Keratinocyte (primary cell): ENCODE measurements around the gene CCN5. TPM values are rescaled to one million over a fixed set of nuclear protein-coding genes. Genes with fewer than 3 reads are reported as not detected.

Source experiments
- DNase-seq: peaks from one replicate; pipeline ENCODE4 v3.0.0-alpha.2; 2011; ENCODE audit warnings: low read depth, missing footprints, low spot score
- FAIRE-seq: peaks from 2 replicates; lab custom pipeline; 2011; peaks lifted over from hg19 to GRCh38; lab: Jason Lieb, UNC
- H2AFZ ChIP-seq: 2 replicates; pipeline ENCODE4 v1.6.0; 2012; ENCODE audit warnings: low read length, control low read depth, inconsistent platforms; ENCODE audit not compliant: control insufficient read depth
- H3K27ac ChIP-seq: 2 replicates; pipeline ENCODE4 v1.5.1; 2011; ENCODE audit warnings: low read length; ENCODE audit not compliant: control insufficient read depth, insufficient read depth
- H3K27me3 ChIP-seq: 3 replicates; pipeline ENCODE4 v1.6.0; 2011; ENCODE audit warnings: low read length; ENCODE audit not compliant: control insufficient read depth, insufficient read depth; ENCODE audit errors: extremely low read depth
- H3K36me3 ChIP-seq, 2 experiments: 2 replicates in 1 of 2; 3 replicates in 1 of 2; pipeline ENCODE4 v1.5.1; 2011; ENCODE audit warnings: low read length in 2 of 2, mild to moderate bottlenecking in 1 of 2; ENCODE audit not compliant: control insufficient read depth in 2 of 2, insufficient read depth in 2 of 2; ENCODE audit errors: extremely low read depth in 1 of 2
- H3K4me1 ChIP-seq: 3 replicates; pipeline ENCODE4 v1.5.1; 2011; ENCODE audit warnings: low read length; ENCODE audit not compliant: control insufficient read depth, insufficient read depth; ENCODE audit errors: extremely low read depth
- H3K4me2 ChIP-seq: 3 replicates; pipeline ENCODE4 v1.6.0; 2011; ENCODE audit warnings: low read depth, low read length; ENCODE audit not compliant: control insufficient read depth, insufficient read depth; ENCODE audit errors: extremely low read depth
- H3K4me3 ChIP-seq, 3 experiments: fragments of 200-600 bp in 1 of 3; sonication (generic) in 1 of 3; 2 replicates in 2 of 3; 3 replicates in 1 of 3; pipeline ENCODE4 v1.5.1; 2011 to 2016; ENCODE audit warnings: low read length in 3 of 3, mild to moderate bottlenecking in 3 of 3, control low read depth in 2 of 3, inconsistent platforms in 1 of 3, low read depth in 1 of 3, mixed read lengths in 1 of 3, mixed run types in 1 of 3, moderate library complexity in 1 of 3; ENCODE audit not compliant: control insufficient read depth in 2 of 3, insufficient read depth in 2 of 3; ENCODE audit errors: extremely low read depth in 1 of 3
- H3K79me2 ChIP-seq: 2 replicates; pipeline ENCODE4 v1.6.0; 2012; ENCODE audit warnings: low read length; ENCODE audit not compliant: control insufficient read depth, insufficient read depth
- H3K9ac ChIP-seq: 3 replicates; pipeline ENCODE4 v1.6.0; 2011; ENCODE audit warnings: low read length; ENCODE audit not compliant: control insufficient read depth, insufficient read depth; ENCODE audit errors: extremely low read depth
- H3K9me1 ChIP-seq: 3 replicates; pipeline ENCODE4 v1.6.0; 2011; ENCODE audit warnings: low read length; ENCODE audit not compliant: control insufficient read depth, insufficient read depth; ENCODE audit errors: extremely low read depth
- H3K9me3 ChIP-seq: 2 replicates; pipeline ENCODE4 v1.5.1; 2012; ENCODE audit warnings: low read depth, low read length; ENCODE audit not compliant: control insufficient read depth
- H4K20me1 ChIP-seq: 3 replicates; pipeline ENCODE4 v1.6.0; 2011; ENCODE audit warnings: low read length; ENCODE audit not compliant: control insufficient read depth, insufficient read depth; ENCODE audit errors: extremely low read depth
- EZH2 ChIP-seq: IDR thresholded peaks from one replicate; pipeline ENCODE4 v1.6.1; 2012; ENCODE audit warnings: inconsistent platforms, mild to moderate bottlenecking, low read length, moderate library complexity
- dilution Hi-C: fragments of 300-500 bp; cut with MboI; formaldehyde crosslinking; loops from one replicate; pipeline ENCODE4 v1.7.0; 2020; ENCODE audit warnings: low sequenced_read_pairs; ENCODE audit not compliant: extremely low pct_ligation_motif_present
- polyA plus RNA-seq, 5 experiments: library from polyadenylated mRNA; depleted of rRNA in 3 of 5; stranded (reverse) in 3 of 5; stranded (forward) in 1 of 5; unstranded in 1 of 5; fragments of >200 nt; gene quantifications; 1 replicate in 1 of 5; 2 replicates in 3 of 5; 3 replicates in 1 of 5; pipeline versions ENCODE4 v1.2.1 to v1.2.3, GENCODE V29; 2011 to 2012; ENCODE audit warnings: missing spikeins in 2 of 5, low read depth in 1 of 5, low replicate concordance in 1 of 5
- TF ChIP-seq, protein P1 (sequence below), 3 experiments: IDR thresholded peaks in 1 of 3; conservative IDR thresholded peaks in 1 of 3; optimal IDR thresholded peaks in 1 of 3; 2 replicates in 2 of 3; 3 replicates in 1 of 3; pipeline versions ENCODE3 to v1.5.1; 2011; ENCODE audit warnings: low read length in 3 of 3, mild to moderate bottlenecking in 3 of 3, moderate library complexity in 2 of 3, control low read depth in 1 of 3, inconsistent platforms in 1 of 3; ENCODE audit not compliant: insufficient read depth in 2 of 3; ENCODE audit errors: extremely low read depth in 1 of 3

CCN5 gene
- polyA plus RNA-seq, 1 donor (not counting 4 experiments of a cell fraction or from before 2014, with no cell fraction given), result not detected

DNA sequence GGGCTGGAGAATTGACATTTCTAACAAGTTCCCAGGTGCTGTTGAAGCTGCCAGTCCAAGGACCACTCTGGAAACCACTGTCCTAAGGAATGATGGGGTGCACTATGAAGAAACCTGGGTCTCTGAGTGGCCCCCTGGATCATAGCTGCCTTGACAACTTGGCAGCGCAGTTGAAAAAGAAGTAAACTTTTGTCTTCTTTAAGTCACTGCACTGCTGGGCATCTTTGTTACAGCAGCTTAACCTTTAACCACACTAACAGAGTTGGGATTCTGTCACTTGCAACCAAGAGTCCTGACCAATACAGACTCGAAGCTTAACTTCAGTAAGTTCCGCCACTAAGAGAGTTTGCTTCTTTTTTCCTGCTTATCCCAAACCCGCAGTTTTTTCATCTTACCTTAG is 21.9 kb downstream of the CCN5 start:
- no peak overlapping the region for H3K4me3 ChIP-seq
- H3K36me3 ChIP-seq, result no peaks in the 10 kb centered on the region
- no peak overlapping the region for H3K9ac ChIP-seq
- dilution Hi-C loops, result no loop called here
- H3K27me3 ChIP-seq, result peaks cover 4% of the 10 kb centered on the region
- H3K4me1 ChIP-seq, result peaks cover 7% of the 10 kb centered on the region
- H3K79me2 ChIP-seq, result no peaks in the 10 kb centered on the region
- no peak overlapping the region for H2AFZ ChIP-seq
- TF ChIP-seq EZH2, result no peak
- TF ChIP-seq, protein P1, sequence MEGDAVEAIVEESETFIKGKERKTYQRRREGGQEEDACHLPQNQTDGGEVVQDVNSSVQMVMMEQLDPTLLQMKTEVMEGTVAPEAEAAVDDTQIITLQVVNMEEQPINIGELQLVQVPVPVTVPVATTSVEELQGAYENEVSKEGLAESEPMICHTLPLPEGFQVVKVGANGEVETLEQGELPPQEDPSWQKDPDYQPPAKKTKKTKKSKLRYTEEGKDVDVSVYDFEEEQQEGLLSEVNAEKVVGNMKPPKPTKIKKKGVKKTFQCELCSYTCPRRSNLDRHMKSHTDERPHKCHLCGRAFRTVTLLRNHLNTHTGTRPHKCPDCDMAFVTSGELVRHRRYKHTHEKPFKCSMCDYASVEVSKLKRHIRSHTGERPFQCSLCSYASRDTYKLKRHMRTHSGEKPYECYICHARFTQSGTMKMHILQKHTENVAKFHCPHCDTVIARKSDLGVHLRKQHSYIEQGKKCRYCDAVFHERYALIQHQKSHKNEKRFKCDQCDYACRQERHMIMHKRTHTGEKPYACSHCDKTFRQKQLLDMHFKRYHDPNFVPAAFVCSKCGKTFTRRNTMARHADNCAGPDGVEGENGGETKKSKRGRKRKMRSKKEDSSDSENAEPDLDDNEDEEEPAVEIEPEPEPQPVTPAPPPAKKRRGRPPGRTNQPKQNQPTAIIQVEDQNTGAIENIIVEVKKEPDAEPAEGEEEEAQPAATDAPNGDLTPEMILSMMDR (optimal IDR thresholded peaks at IDR 0.05 in 1 of 3, IDR thresholded peaks at IDR 0.05 in 1 of 3, conservative IDR thresholded peaks at IDR 0.05 in 1 of 3; ENCODE audit: extremely low read depth in 1 of 3, insufficient read depth in 2 of 3, low read length in 3 of 3), result no peak
- no peaks in the 10 kb centered on the region for H3K9me3 ChIP-seq
- H4K20me1 ChIP-seq, result no peaks in the 10 kb centered on the region
- DNase-seq (no peak), FAIRE-seq (no peak)
- no peaks in the 10 kb centered on the region for H3K9me1 ChIP-seq
- no peak overlapping the region for H3K27ac ChIP-seq
- H3K4me2 ChIP-seq, result no peak overlapping the region

DNA sequence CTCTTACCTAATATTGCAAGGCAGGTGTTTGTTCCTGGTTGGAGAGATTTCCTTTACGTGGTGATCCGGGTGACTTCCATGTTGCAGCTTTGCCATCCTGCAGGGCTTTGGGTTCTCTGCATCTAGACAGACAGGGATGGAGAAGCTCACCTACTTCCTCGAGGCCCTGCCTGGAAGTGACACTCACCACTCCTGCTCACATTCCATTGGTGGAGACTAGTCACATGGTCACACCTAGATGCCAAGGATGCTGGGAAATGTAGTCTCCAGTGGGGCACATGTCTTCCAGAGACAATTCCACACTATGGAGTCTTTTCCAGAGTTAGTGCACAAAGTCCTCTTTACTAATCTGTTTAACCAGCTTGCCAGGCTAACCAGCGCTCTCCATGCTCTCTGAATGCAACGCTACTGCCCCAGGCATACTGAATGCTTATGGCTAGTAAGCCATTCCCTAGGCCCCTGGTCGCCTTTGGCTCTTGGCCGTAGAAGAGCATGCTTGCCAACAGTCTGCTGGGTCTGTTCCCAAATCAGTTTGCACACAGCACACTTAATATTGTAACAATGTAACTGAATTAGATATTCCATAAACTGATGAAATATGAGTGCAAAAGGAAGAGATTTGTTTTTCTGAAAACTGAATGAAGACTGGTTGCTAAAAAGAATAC is 23.8 kb downstream of the CCN5 start:
- Histone ChIP-seq H3K4me3 (no peak overlapping the region), H3K27me3 (peaks cover 19% of the 10 kb centered on the region), H4K20me1 (no peaks in the 10 kb centered on the region), H3K4me1 (no peaks in the 10 kb centered on the region), H3K9me1 (no peaks in the 10 kb centered on the region), H3K36me3 (no peaks in the 10 kb centered on the region), H3K27ac (no peak overlapping the region), H3K9me3 (no peaks in the 10 kb centered on the region), H3K79me2 (no peaks in the 10 kb centered on the region), H3K4me2 (no peak overlapping the region), H2AFZ (no peak overlapping the region), H3K9ac (no peak overlapping the region)
- TF ChIP-seq EZH2, result no peak
- TF ChIP-seq, protein P1 (optimal IDR thresholded peaks at IDR 0.05 in 1 of 3, IDR thresholded peaks at IDR 0.05 in 1 of 3, conservative IDR thresholded peaks at IDR 0.05 in 1 of 3; ENCODE audit: extremely low read depth in 1 of 3, insufficient read depth in 2 of 3, low read length in 3 of 3), result no peak
- DNase-seq (no peak), FAIRE-seq (peak; percentile 67)
- dilution Hi-C loops, result no loop called here
